Measurements from ENCODE around the gene USP22. TPM values are rescaled to one million over a fixed set of nuclear protein-coding genes. Genes with fewer than 3 reads are reported as not detected.
A peak's percentile ranks its signal among the peaks of the same experiment; 100 is the strongest.

Gene USP22
- total and polyA plus RNA-seq, 2 of the 13 experiments (the other 11 are each of a cell fraction or from before 2014, with no cell fraction given), result 98.0 to 130 TPM

DNA sequence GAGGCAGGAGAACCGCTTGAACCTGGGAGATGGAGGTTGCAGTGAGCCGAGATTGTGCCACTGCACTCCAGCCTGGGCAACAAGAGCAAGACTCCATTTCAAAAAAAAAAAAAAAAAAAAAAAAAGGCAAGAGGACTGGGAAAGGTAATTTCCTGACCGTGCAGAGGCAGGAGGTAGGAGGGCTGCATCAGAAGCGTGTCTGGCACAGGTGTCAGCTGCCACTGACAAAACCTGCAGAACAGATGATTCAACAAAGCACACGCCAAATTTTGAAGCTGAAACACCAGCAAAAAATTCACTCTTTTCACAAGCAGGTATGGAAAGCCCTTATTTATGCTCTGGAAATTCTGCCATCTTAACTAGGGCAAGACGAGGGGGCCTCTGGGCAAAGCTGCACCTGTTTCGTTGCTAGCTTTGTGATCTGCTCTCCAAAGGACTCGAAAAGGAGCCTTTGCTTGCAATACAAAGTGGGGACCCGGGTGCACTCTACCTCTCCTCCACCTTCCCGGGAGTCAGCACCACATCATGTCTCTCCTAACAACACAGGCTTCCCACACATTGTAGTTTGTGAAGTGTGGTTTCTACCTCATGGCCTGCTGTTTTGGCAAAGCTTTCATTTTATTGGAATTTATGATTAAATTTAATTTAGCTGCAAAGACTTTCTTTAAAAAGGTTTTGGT, 33.7 kb downstream of the USP22 start:
- ChIA-PET CTCF (ENCODE audit: low intra/inter-chr PET ratio, low total read pairs) (no interaction called here), POLR2A (no interaction called here)
- in situ Hi-C loops (cut with HindIII; ENCODE audit: extremely low pct_ligation_motif_present, low pct_unique_long_range_greater_than_20kb), result no loop called here
- TF ChIP-seq ZNF382 (CRISPR knock-in tag; IDR thresholded peaks at IDR 0.05; ENCODE audit: borderline replicate concordance) (no peak), ZSCAN9 (CRISPR knock-in tag; IDR thresholded peaks at IDR 0.05; ENCODE audit: borderline replicate concordance) (no peak), RNF2 (conservative IDR thresholded peaks at IDR 0.05; ENCODE audit: low read depth) (no peak), ZNF17 (CRISPR knock-in tag; IDR thresholded peaks at IDR 0.05) (no peak), RBM22 (optimal IDR thresholded peaks at IDR 0.05; ENCODE audit: low read length) (peak; percentile 53), KDM2A (CRISPR knock-in tag; IDR thresholded peaks at IDR 0.05; ENCODE audit: borderline replicate concordance, low read depth) (no peak), ZNF790 (CRISPR knock-in tag; IDR thresholded peaks at IDR 0.05; ENCODE audit: borderline replicate concordance) (no peak)
- TF ChIP-seq, protein P1, sequence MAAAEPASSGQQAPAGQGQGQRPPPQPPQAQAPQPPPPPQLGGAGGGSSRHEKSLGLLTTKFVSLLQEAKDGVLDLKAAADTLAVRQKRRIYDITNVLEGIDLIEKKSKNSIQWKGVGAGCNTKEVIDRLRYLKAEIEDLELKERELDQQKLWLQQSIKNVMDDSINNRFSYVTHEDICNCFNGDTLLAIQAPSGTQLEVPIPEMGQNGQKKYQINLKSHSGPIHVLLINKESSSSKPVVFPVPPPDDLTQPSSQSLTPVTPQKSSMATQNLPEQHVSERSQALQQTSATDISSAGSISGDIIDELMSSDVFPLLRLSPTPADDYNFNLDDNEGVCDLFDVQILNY (CRISPR knock-in tag; conservative IDR thresholded peaks at IDR 0.05), result no peak
- TF ChIP-seq, protein P2, sequence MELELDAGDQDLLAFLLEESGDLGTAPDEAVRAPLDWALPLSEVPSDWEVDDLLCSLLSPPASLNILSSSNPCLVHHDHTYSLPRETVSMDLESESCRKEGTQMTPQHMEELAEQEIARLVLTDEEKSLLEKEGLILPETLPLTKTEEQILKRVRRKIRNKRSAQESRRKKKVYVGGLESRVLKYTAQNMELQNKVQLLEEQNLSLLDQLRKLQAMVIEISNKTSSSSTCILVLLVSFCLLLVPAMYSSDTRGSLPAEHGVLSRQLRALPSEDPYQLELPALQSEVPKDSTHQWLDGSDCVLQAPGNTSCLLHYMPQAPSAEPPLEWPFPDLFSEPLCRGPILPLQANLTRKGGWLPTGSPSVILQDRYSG (CRISPR knock-in tag; IDR thresholded peaks at IDR 0.05), result no peak
- 90% methylated on average over 10 of the region's 10 CpGs for WGBS (ENCODE audit: low lambda C conversion rate)
- peaks cover 61 to 94% of the 10 kb centered on the region in 2 experiments for H3K36me3 ChIP-seq (replicated peaks in 1 of 2; ENCODE audit: control insufficient read depth in 1 of 2, insufficient read depth in 2 of 2, low read length in 2 of 2)
- H3K27ac ChIP-seq (ENCODE audit: extremely low read length, insufficient read depth, low read length), result no peak overlapping the region
- no peak overlapping the region for H3K4me2 ChIP-seq (ENCODE audit: low read depth, low read length)
- H4K20me1 ChIP-seq (ENCODE audit: insufficient read depth, low read length), result peaks cover 30% of the 10 kb centered on the region; the same call in 1 of the 2 replicates
- H3K4me1 ChIP-seq (ENCODE audit: insufficient read depth, low read length), result peaks cover 11% of the 10 kb centered on the region
- no peak overlapping the region for H3K9ac ChIP-seq (ENCODE audit: insufficient read depth, low read depth, low read length)
- no peaks in the 10 kb centered on the region for H3K79me2 ChIP-seq (ENCODE audit: insufficient read depth, low read length)
- no peak overlapping the region for H2AFZ ChIP-seq (ENCODE audit: low read length)
- no peaks in the 10 kb centered on the region for H3K27me3 ChIP-seq (ENCODE audit: control insufficient read depth in 1 of 2, insufficient read depth in 2 of 2, low read length in 2 of 2)
- no TSS peak for BruUV-seq (replicated peaks)
- ATAC-seq, result no peak
- FAIRE-seq, result no peak
- DNase-seq (ENCODE audit: low spot score), result no peak
- intact Hi-C loops (cut with micrococcal nuclease; ENCODE audit: unreplicated experiment), result no loop called here
- H3K4me3 ChIP-seq (replicated peaks in 1 of 3; ENCODE audit: insufficient read depth in 1 of 3, low read depth in 2 of 3, low read length in 3 of 3), result no peak overlapping the region
- no peaks in the 10 kb centered on the region for H3K9me3 ChIP-seq (ENCODE audit: low read length)
